ENCODE data around the gene UPF3B. TPM values are rescaled to one million over a fixed set of nuclear protein-coding genes. Genes with fewer than 3 reads are reported as not detected.
"Not testable (repeated sequence)": the region's sequence is repeated elsewhere in the genome, so short reads cannot be mapped to it uniquely, and the experiment has no call there.

UPF3B gene
- polyA plus RNA-seq, 12 donors = 10.6 to 27.4 (median 13.1) TPM; not detected in 1

- DNase-seq = no peak
Measured at GRCh38 chrX:119826399-119826959, 26.3 kb downstream of the UPF3B start.

DNA sequence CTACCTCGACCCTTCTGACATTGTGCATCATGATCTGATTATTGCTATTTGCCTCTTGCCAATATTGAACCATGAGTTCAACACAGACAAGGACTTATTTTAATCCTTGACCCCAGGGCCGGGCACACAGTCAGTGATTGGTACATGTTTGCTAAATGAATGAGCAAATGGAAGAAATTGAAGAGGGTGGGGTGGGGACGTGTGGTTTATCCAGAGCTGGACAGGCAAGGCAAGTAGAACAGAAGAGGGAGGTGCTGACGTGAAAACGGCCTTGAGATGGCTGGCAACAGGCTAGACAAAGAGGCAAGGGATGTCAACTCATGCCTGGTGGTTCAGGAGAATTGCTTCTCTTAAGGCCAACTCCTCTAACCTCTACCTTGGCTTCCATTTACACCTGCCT, 28.5 kb downstream of the UPF3B start:
- not testable (repeated sequence) for DNase-seq

DNA sequence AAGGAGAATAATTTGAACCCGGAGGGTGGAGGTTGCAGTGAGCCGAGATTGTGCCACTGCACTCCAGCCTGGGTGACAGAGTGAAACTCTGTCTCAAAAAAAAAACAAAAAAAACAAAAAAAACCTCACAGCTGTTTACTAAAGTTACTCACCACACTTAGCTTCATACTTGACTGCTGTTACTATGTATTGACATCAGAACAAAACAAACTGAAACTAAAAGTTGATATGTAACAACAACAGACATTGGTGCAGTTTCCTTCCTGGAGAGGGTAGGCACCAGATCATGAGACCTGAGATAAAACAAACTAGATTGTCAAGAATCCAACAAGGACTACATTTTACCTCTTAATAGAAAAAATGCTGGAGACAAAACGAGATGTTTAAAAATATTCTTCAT, 31.1 kb downstream of the UPF3B start:
- DNase-seq = not testable (repeated sequence)

- no peak for DNase-seq
Measured at GRCh38 chrX:119817130-119817690, 35.6 kb downstream of the UPF3B start.

DNA sequence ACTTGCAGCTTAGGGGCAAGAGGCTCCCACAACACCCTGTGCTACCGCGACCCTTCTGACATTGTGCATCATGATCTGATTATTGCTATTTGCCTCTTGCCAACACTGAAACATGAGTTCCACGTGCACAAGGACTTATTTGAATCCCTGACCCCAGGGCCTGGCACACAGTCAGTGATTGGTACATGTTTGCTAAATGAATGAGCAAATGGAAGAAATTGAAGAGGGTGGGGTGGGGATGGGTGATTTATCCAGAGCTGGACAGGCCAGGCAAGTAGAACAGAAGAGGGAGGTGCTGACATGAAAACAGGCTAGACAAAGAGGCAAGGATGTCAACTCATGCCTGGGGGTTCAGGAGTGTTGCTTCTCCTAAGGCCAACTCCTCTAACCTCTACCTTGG, 36.5 kb downstream of the UPF3B start:
- DNase-seq = no peak

DNA sequence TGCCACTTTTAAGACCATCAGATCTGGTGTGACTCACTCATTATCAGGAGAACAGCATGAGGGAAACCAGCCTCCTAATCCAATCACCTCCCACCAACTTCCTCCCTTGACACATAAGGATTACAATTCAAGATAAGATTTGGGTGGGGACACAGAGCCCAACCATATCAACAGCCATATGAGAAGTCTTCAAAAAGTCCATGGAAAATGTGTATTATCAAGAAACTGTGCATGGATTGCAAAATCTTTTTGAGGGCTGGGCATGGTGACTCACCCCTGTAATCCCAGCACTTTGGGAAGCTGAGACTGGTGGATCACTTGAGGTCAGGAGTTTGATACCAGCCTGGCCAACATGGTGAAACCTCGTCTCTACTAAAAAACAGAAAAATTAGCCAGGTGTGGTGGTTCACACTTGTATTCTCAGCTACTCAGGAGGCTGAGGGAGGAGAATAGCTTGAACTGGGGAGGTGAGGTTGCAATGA, 43.5 kb downstream of the UPF3B start:
- DNase-seq = no peak

- not testable (repeated sequence) for DNase-seq
Measured at GRCh38 chrX:119808461-119808860, 44.3 kb downstream of the UPF3B start.

GRCh38 chrX:119802546-119802945, 50.2 kb downstream of the UPF3B start:
- no peak for DNase-seq

GRCh38 chrX:119801253-119802221, 51.2 kb downstream of the UPF3B start:
- DNase-seq = no peak

GRCh38 chrX:119791437-119792231, 61.1 kb downstream of the UPF3B start, which contains the start of gene RPL39:
Gene RPL39, minus strand, starts transcription at chrX:119791630. Its CDS starts 54 bp downstream, at chrX:119791576.
- peak; percentile 88 for DNase-seq

- DNase-seq = peak; percentile 52
Measured at GRCh38 chrX:119790977-119791436, 61.8 kb downstream of the UPF3B start.

GRCh38 chrX:119784747-119785446, 67.9 kb downstream of the UPF3B start:
- no peak for DNase-seq

Other genes starting within 250 kb of the UPF3B start
- gene NKRF, start 246.5 kb downstream of the UPF3B start, polyA plus RNA-seq (ENCODE audit: insufficient read length in 12 of 12) = 10 to 100 TPM in 1 of 12 donors, 1 to 10 TPM in 10, not detected in 1; 5.4 to 10.1 (median 7.4) TPM
- gene SEPTIN6, start 159.8 kb downstream of the UPF3B start, polyA plus RNA-seq (ENCODE audit: insufficient read length in 12 of 12) = 10 to 100 TPM in 11 of 12 donors, not detected in 1; 22.0 to 54.1 (median 35.0) TPM
- under 1 TPM in 10 of 12 donors, not detected in 2; 0.20 to 0.57 (median 0.32) TPM for gene SOWAHD, start 94.4 kb downstream of the UPF3B start, polyA plus RNA-seq (ENCODE audit: insufficient read length in 12 of 12)
- 1,000 to 10,000 TPM; 1,340 to 4,447 (median 3,172) TPM for gene RPL39, start 61.3 kb downstream of the UPF3B start, polyA plus RNA-seq (ENCODE audit: insufficient read length in 12 of 12)
- gene RNF113A, start 18.8 kb upstream of the UPF3B start, polyA plus RNA-seq (ENCODE audit: insufficient read length in 12 of 12) = 10 to 100 TPM in 3 of 12 donors, 1 to 10 TPM in 7, not detected in 2; 8.0 to 11.9 (median 8.9) TPM
- 100 to 1,000 TPM in 5 of 12 donors, 10 to 100 TPM in 6, not detected in 1; 61.6 to 113 (median 98.4) TPM for gene NDUFA1, start 18.9 kb upstream of the UPF3B start, polyA plus RNA-seq (ENCODE audit: insufficient read length in 12 of 12)
- not detected for gene AKAP14, start 42.9 kb upstream of the UPF3B start, polyA plus RNA-seq (ENCODE audit: insufficient read length in 12 of 12)
- gene NKAP, start 90.8 kb upstream of the UPF3B start, polyA plus RNA-seq (ENCODE audit: insufficient read length in 12 of 12) = 10 to 100 TPM in 6 of 12 donors, 1 to 10 TPM in 5, not detected in 1; 7.7 to 12.3 (median 10.1) TPM
- gene RHOXF2B, start 224.7 kb upstream of the UPF3B start, polyA plus RNA-seq (ENCODE audit: insufficient read length in 12 of 12) = under 1 TPM in 3 of 12 donors, not detected in 9; 0.08 to 0.09 (median 0.08) TPM